GM18870 (cell line): ENCODE measurements around the gene PPARG.
"Not testable (repeated sequence)": the region's sequence is repeated elsewhere in the genome, so short reads cannot be mapped to it uniquely, and the experiment has no call there.

Experiments used
- ATAC-seq: cut with Tn5 transposase; IDR thresholded peaks from one replicate; pipeline ENCODE4 v1.9.1; 2021; ENCODE audit warnings: moderate library complexity; ENCODE audit not compliant: unreplicated experiment

The PPARG gene

DNA sequence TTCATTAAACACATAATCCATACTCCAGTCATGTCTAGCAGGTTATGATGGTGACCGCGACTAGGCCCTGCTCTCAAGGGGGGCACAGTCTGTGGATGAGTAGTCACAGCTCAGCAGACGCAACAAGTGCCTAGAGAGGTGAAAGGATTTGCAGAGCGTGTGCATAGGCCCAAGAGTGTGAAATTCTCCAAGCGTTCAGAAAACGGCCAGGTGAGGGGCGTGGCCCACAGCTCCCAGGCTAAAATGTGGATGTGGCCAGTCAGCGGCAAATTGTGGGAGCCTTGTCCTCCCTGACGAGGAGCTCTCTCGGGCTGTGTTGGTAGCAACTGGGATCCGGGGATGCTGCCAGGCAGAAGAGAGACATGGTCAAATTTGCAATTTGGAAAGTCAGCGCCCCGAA, 149.0 kb downstream of the PPARG start:
- no peak for ATAC-seq

DNA sequence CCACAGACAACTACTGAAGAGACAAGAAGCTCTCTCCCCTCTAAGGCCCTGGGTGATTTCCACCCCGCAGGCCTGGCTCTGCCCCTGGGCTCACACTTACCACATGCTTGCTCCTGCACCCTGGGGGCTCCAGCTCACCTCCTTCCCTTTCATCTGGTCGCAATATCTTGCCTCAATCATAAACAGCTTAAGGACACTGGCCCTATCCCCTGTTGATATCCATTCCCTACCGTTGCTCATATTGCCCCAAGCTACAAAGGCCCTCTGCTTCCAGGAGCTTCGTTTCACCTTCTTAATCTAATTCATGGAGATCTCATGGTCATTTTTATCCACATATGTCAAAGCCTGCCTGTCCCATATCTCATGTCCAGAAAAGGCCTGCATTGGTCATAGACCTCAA, 149.4 kb downstream of the PPARG start:
- no peak for ATAC-seq

GRCh38 chr3:12439161-12439940, 150.5 kb downstream of the PPARG start:
- no peak for ATAC-seq

DNA sequence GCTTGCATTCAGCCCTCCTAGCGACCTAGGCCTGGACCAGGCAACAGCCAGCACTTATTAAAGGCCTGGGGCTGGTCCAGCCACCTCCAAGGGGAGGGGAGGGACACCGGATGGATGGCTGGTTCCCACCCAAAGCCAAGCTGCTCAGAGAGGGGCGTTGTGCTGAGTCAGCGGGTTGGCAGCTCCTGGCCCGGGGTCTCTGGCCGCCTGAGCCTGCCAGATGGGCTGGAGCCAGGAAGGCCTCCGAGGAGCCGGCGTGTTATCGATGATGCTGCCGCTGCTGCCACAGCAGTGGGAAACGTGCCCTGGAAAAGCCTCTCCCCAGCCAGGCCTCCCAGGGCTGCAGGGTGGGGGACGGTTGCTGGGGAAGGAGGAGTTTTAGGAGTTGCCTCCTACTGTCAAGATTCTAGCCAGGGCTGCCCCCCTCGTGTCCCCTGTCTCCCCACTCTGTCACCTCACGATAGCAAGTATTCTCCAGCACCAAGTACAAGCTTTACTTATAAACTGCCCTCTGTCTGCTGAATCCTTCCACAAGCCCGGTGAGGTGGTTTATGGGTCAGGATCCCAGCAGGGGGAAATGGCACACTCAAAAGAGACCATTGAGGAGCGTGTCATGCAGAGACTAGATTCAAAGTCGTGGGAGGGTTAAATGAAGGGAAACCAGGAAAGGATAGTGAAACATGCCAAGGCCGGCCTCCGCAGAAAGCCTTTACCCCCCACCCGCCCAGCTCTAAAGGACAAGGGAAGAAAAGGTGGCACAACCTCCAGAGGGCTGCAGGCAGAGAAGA, 152.3 kb downstream of the PPARG start:
- ATAC-seq: no peak

- no peak for ATAC-seq
Measured at GRCh38 chr3:12442654-12443501, 154.0 kb downstream of the PPARG start.

DNA sequence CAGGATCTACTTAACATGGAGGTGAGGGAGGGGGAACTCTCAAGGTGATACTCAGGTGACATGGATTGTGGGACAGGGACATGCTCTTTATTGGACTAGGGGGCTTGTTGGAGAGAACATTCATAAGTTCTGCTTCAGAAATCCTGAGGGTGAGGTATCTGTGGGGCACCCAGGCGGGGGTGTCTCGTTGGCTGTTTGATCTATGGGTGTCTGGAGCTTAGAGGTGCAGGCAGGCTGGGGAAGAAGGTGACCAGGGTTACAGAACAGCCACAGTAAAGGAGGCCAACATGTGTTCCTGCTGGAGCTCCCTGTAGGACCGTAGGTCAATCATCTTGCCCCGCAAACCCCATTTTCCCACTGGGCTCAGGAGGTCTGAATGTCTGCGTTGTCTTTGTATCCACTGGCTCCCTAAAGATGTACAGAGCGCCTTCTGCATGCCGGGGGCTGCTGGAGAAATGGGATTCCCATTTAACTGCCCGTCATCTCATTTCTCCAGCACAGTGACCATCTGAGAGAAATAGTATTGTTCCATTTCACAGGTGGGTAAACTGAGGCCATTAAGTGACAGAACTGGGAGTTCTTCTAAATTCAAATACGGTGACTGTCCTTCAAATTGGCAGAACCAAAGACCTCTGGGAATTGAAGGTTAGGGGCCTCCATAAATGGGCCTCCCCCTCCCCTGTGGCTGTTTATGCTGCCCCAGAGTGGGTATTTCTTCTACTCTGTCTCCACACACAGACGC, 155.1 kb downstream of the PPARG start:
- no peak for ATAC-seq

- ATAC-seq: no peak
Measured at GRCh38 chr3:12444582-12445471, 156.0 kb downstream of the PPARG start.

DNA sequence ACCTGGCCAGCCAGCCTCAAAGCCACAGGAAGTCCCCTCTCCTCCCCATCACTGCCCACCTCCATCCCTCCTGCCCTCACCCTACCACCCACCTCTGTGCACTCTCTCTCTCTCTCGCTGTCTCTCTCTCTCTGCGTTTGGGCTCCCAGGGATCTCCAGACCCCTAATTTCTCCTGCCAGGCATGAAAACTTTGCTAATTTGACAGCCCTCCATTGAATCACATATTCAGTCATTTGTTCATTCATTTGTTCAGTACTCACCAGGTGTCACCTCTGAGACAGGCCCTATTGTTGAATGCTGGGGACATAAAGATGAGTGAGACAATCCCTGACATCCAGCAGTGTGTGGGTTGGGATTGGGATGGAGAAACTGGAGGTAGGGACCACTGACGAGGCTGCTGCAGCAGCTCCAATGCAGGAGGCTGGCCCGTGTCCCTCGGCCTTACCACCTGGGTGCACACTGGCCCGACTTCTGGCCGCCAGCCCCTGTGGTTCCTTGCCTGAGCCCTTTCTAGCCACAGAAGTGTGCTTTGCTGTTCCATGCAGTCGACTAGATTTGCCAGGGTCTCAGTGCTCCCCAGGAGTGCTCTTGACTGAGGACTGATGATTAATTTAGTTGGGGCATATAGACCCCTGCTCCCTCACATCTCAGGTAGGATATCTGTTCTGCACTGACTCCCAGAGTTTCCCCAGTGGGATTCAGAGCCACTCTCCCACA, 156.8 kb downstream of the PPARG start:
- no peak for ATAC-seq

GRCh38 chr3:12446298-12446697, 157.4 kb downstream of the PPARG start:
- no peak for ATAC-seq

DNA sequence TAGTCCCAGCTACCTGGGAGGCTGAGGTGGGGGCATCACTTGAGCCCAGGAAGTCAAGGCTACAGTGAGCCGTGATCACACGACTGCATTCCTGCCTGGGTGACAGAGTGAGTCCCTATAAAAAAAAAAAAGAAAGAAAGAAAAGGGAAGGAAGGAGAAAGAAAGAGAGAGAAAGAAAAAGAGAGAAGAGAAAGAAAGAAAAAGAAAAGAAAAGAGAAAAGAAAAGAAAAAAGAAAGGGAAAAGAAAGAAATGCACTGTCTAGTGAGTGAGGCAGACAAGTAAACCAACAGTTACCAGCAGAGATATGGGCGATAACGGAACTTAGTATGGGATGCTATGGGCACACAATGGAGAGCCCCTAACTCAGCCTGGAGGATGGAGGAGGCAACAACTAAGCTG, 158.2 kb downstream of the PPARG start:
- no peak for ATAC-seq

DNA sequence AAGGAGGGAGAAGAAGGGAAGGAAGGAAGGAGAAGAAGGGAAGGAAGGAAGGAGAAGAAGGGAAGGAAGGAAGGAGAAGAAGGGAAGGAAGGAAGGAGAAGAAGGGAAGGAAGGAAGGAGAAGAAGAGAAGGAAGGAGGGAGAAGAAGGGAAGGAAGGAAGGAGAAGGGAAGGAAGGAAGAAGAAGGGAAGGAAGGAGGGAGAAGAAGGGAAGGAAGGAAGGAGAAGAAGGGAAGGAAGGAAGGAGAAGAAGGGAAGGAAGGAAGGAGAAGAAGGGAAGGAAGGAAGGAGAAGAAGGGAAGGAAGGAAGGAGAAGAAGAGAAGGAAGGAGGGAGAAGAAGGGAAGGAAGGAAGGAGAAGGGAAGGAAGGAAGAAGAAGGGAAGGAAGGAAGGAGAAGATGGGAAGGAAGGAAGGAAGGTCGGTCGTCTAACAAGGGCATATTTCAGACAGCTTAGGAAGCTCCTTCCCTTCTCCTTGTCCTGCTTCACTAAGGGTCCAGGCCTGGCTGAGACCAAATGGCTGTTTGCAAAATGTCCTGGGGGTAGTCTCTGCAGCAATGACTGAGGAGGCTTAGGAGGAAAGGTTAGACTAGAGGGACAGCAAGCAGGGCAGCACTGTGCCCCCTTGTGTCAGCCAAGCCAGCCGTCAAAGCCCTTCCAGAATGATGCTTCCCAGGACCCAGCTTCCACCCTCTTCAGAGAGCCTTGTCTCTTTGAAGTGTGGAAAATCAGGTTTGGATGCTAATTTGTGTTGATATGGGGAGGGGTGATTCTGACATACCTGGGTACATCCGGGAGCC, 159.7 kb downstream of the PPARG start:
- ATAC-seq: not testable (repeated sequence)

DNA sequence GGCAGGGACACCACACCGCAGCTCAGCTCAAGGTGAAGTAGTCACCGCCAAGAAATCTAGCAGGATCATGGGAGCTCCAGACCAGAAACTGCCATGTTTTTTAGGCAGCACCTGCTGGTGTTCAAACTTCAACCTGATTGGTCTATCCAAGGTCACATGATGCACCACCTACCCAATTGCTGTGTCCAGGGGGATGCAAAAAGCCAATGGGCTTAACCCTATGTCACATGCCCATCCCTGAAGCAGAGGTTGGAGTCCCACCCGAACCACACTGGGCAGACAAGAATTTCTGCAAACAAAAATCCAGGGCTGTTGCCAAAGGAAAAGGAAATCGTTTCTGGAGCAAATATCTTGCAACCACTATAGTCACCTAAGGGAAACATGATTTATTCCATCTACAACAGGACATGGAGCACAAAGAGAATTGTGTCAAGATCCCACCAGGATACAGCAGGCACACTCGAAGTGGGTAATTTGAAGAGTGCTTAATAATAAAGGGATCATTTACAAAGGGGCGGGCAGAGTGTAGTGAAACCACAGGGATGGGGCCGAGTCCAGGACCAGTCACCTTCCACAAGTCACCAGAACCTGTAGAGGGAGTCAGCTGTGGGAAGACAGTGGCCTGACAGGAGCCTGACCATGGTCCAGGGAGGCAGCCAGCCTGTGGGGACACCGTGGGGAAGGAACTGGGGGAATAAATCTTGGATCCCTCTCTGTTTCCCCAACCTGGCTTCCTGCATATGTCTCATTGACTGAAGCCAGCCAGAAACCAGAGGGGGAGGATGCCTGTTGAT, 161.2 kb downstream of the PPARG start:
- ATAC-seq: no peak

GRCh38 chr3:12451481-12451880, 162.6 kb downstream of the PPARG start:
- no peak for ATAC-seq

- ATAC-seq: no peak
Measured at GRCh38 chr3:12451960-12452359, 163.1 kb downstream of the PPARG start.

GRCh38 chr3:12452361-12453330, 163.8 kb downstream of the PPARG start:
- no peak for ATAC-seq

DNA sequence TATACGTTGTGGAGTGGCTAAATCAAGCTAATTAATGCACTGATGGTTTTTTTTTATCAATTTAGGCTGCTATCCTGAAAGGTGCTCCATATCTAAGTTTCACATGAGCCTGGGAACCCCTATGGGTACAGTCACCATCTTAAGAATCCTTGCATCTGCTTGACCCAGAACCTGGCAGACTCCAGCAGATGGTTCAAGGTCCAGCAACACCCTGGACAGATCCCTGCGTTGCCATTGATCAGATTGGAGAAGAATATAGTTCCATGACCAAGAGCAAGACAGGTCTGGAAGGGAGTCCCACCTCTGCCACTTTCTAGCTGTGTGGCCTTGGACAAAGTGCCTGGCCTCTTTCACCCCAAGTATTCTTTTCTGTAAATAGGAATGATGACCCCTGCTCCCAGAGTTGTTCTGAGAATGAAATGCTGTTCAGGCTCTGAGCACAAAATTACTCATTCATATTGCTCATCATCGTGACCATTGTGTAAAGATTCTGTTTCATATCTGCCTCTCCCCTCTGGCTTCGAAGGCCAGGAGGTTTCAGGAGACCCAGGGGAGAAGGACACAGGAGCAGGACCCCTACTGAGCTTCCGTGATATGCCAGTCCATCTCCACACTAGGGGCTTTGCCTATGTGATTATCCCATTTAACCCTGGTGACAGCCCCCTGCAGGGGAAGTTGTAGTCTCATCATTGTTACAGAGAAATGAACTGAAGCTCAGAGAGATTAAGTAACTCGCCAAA, 165.4 kb downstream of the PPARG start:
- no peak for ATAC-seq
